HepG2 (cell line): ENCODE data around the gene ADAMTS17. TPM values are rescaled to one million over a fixed set of nuclear protein-coding genes. Genes with fewer than 3 reads are reported as not detected.

Experiments
- ATAC-seq: fragments of 200-7000 bp; cut with Tn5 transposase; 3 replicates; pipeline ENCODE4 v1.9.1; 2020; ENCODE audit warnings: mild to moderate bottlenecking, moderate library complexity
- BruUV-seq: library from RNA; stranded (reverse); fragments of 400-500 nt; replicated peaks from 2 replicates; lab custom pipeline; 2021; lab: Mats Ljungman, UMichigan
- CTCF ChIA-PET: fragments of 300-600 bp; formaldehyde crosslinking; extraction: SDS; loops from one replicate; lab custom pipeline; 2021; ENCODE audit warnings: low total read pairs, inconsistent platforms, low intra/inter-chr PET ratio; lab: Yijun Ruan, JAX
- POLR2A ChIA-PET: fragments of 350-600 bp; sonication (Branson Sonifier 250); formaldehyde crosslinking; loops from one replicate; lab custom pipeline; 2020; ENCODE audit warnings: antibody characterized with exemption, inconsistent platforms; lab: Yijun Ruan, JAX
- DNase-seq: peaks from one replicate; pipeline ENCODE4 v3.0.0-alpha.2; 2015; ENCODE audit warnings: low spot score
- FAIRE-seq: peaks from 3 replicates; lab custom pipeline; 2011; peaks lifted over from hg19 to GRCh38; lab: Jason Lieb, UNC
- H2AFZ ChIP-seq: one replicate; pipeline ENCODE4 v1.6.1; 2011; ENCODE audit warnings: low read length, inconsistent platforms
- H3K27ac ChIP-seq: fragments of 300-600 bp; 3 replicates; pipeline ENCODE4 v1.8.0; 2011; ENCODE audit warnings: mixed run types, mild to moderate bottlenecking, mixed read lengths, low read length, inconsistent platforms; ENCODE audit not compliant: insufficient read depth; ENCODE audit errors: extremely low read length
- H3K27me3 ChIP-seq, 2 experiments: fragments of 200-600 bp in 1 of 2; 2 replicates in 1 of 2; 3 replicates in 1 of 2; pipeline versions ENCODE4 v1.6.0 to v1.8.0; 2011; ENCODE audit warnings: low read length in 2 of 2, mild to moderate bottlenecking in 2 of 2, moderate library complexity in 2 of 2, inconsistent platforms in 1 of 2; ENCODE audit not compliant: insufficient read depth in 2 of 2, control insufficient read depth in 1 of 2
- H3K36me3 ChIP-seq, 2 experiments: fragments of 200-600 bp in 1 of 2; replicated peaks in 1 of 2; 2 replicates in 1 of 2; 3 replicates in 1 of 2; pipeline versions ENCODE4 v1.5.1 to v1.8.0; 2011; ENCODE audit warnings: low read length in 2 of 2, inconsistent platforms in 1 of 2; ENCODE audit not compliant: insufficient read depth in 2 of 2, control insufficient read depth in 1 of 2
- H3K4me1 ChIP-seq: 2 replicates; pipeline ENCODE4 v1.5.1; 2012; ENCODE audit warnings: low read length, inconsistent platforms; ENCODE audit not compliant: insufficient read depth
- H3K4me2 ChIP-seq: 2 replicates; pipeline ENCODE4 v1.6.0; 2011; ENCODE audit warnings: low read depth, low read length, inconsistent platforms
- H3K4me3 ChIP-seq, 3 experiments: fragments of 200-600 bp in 1 of 3; sonication (generic), shearing (Covaris generic) in 1 of 3; replicated peaks in 1 of 3; 2 replicates each; pipeline ENCODE4 v1.5.1; 2011 to 2016; ENCODE audit warnings: low read length in 3 of 3, inconsistent platforms in 2 of 3, low read depth in 2 of 3, mild to moderate bottlenecking in 2 of 3, control low read depth in 1 of 3, mixed read lengths in 1 of 3; ENCODE audit not compliant: insufficient read depth in 1 of 3
- H3K79me2 ChIP-seq: one replicate; pipeline ENCODE4 v1.6.1; 2011; ENCODE audit warnings: low read length, inconsistent platforms; ENCODE audit not compliant: insufficient read depth
- H3K9ac ChIP-seq: 2 replicates; pipeline ENCODE4 v1.6.0; 2011; ENCODE audit warnings: mild to moderate bottlenecking, low read depth, low read length, inconsistent platforms; ENCODE audit not compliant: insufficient read depth
- H3K9me3 ChIP-seq: 2 replicates; pipeline ENCODE4 v1.5.1; 2012; ENCODE audit warnings: mild to moderate bottlenecking, low read length
- H4K20me1 ChIP-seq: 2 replicates; pipeline ENCODE4 v1.6.0; 2011; ENCODE audit warnings: inconsistent platforms, mild to moderate bottlenecking, low read length, moderate library complexity; ENCODE audit not compliant: insufficient read depth
- ARHGAP35 ChIP-seq: sonication (generic); formaldehyde crosslinking; IDR thresholded peaks from 2 replicates; pipeline ENCODE4 v1.9.0; 2022; ENCODE audit warnings: mild to moderate bottlenecking, inconsistent platforms, moderate library complexity, missing genetic modification reagents, borderline replicate concordance
- IKZF4 ChIP-seq: sonication (generic); formaldehyde crosslinking; IDR thresholded peaks from 2 replicates; pipeline ENCODE4 v1.5.1; 2020; ENCODE audit warnings: borderline replicate concordance, mild to moderate bottlenecking, low read depth, missing genetic modification reagents; ENCODE audit errors: not compliant biosample characterization
- ISX ChIP-seq: sonication (generic); formaldehyde crosslinking; conservative IDR thresholded peaks from 2 replicates; pipeline ENCODE4 v1.5.0; 2020; ENCODE audit warnings: missing genetic modification reagents
- KDM4B ChIP-seq: sonication (generic); formaldehyde crosslinking; IDR thresholded peaks from 2 replicates; pipeline ENCODE4 v1.4.0; 2020; ENCODE audit warnings: missing genetic modification reagents
- KDM5B ChIP-seq: sonication (generic); formaldehyde crosslinking; IDR thresholded peaks from 2 replicates; pipeline ENCODE4 v1.4.0; 2020; ENCODE audit warnings: missing genetic modification reagents, mild to moderate bottlenecking, borderline replicate concordance
- MTF1 ChIP-seq: sonication (generic); formaldehyde crosslinking; IDR thresholded peaks from 2 replicates; pipeline ENCODE4 v1.5.0; 2020; ENCODE audit warnings: missing genetic modification reagents
- NR2C2 ChIP-seq: sonication (generic); formaldehyde crosslinking; IDR thresholded peaks from 2 replicates; pipeline ENCODE4 v1.4.0; 2020; ENCODE audit warnings: missing genetic modification reagents, mild to moderate bottlenecking, moderate library complexity, borderline replicate concordance
- PITX1 ChIP-seq: sonication (generic); formaldehyde crosslinking; IDR thresholded peaks from 2 replicates; pipeline ENCODE4 v1.5.1; 2020; ENCODE audit warnings: mild to moderate bottlenecking, missing genetic modification reagents
- SMAD9 ChIP-seq: sonication (generic); formaldehyde crosslinking; IDR thresholded peaks from 2 replicates; pipeline ENCODE4 v1.5.1; 2020; ENCODE audit warnings: mild to moderate bottlenecking, missing genetic modification reagents
- WIZ ChIP-seq: sonication (generic); formaldehyde crosslinking; IDR thresholded peaks from 2 replicates; pipeline ENCODE4 v1.5.1; 2020; ENCODE audit warnings: mild to moderate bottlenecking, missing genetic modification reagents
- ZBTB1 ChIP-seq: sonication (generic); formaldehyde crosslinking; IDR thresholded peaks from 2 replicates; pipeline ENCODE4 v1.4.0; 2020; ENCODE audit warnings: missing genetic modification reagents, borderline replicate concordance
- WGBS: methylation state at CpG from one replicate; pipeline ENCODE4 v1.1.6; 2017; ENCODE audit warnings: low lambda C conversion rate; 5-methylcytosine and 5-hydroxymethylcytosine counted together
- in situ Hi-C: cut with HindIII; loops from 2 replicates; pipeline ENCODE4 v1.10.0; 2017; ENCODE audit warnings: low pct_unique_long_range_greater_than_20kb; ENCODE audit not compliant: extremely low pct_ligation_motif_present
- intact Hi-C: fragments of 100-400 bp; cut with micrococcal nuclease; formaldehyde crosslinking; loops from one replicate; pipeline ENCODE4 v1.10.0; 2022; ENCODE audit not compliant: unreplicated experiment
- polyA plus RNA-seq, 8 experiments: library from polyadenylated mRNA; depleted of rRNA in 3 of 8; stranded (reverse) in 7 of 8; unstranded in 1 of 8; fragments of >200 nt; fragmentation: Illumina TruSeq in 4 of 8; extraction: Trizol in 4 of 8; gene quantifications; 2 replicates each; pipeline versions ENCODE4 v1.2.1 to v1.2.3, GENCODE V29; 2011 to 2016; ENCODE audit warnings: low read depth in 4 of 8, missing spikeins in 1 of 8, mixed read lengths in 1 of 8; ENCODE audit not compliant: insufficient read depth in 1 of 8
- total RNA-seq, 5 experiments: library from RNA; depleted of rRNA; stranded (reverse); fragments of >200 nt; fragmentation: Illumina TruSeq; extraction: Trizol; gene quantifications; 2 replicates each; pipeline ENCODE4 v1.2.3, GENCODE V29; 2016; ENCODE audit warnings: low read depth in 1 of 5
- TF ChIP-seq, protein P1 (sequence below): sonication (generic); formaldehyde crosslinking; IDR thresholded peaks from 2 replicates; pipeline ENCODE4 v1.9.0; 2021; ENCODE audit warnings: missing genetic modification reagents, borderline replicate concordance
- TF ChIP-seq, protein P2 (sequence below): sonication (generic); formaldehyde crosslinking; IDR thresholded peaks from 2 replicates; pipeline ENCODE4 v1.4.0; 2020; ENCODE audit warnings: mild to moderate bottlenecking, missing genetic modification reagents

The ADAMTS17 gene
- total and polyA plus RNA-seq, 2 of the 13 experiments (the other 11 are each of a cell fraction or from before 2014, with no cell fraction given) = 0.02 to 0.04 TPM

DNA sequence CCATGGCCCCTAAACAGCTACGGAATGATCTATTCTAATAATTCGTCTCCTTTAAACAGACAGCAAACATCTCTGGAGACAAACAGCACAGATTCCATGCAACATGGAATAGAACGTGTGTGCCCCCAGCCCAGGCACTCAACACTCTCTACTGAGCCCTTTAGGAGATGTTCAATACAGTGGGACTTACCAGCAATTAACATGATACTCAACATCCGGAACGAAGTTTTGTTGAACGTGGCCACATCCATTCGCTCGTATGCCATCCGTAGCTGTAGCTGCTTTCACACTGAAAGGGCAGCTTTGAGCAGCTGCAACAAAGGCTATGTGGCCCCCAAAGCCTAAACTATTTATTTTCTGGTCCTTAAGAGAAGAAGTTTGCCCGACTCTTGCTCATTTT, 3.5 kb downstream of the ADAMTS17 start:
- H3K4me3 ChIP-seq = no peak overlapping the region
- DNase-seq = no peak
- TF ChIP-seq ARHGAP35 (CRISPR knock-in tag) = no peak
- TF ChIP-seq, protein P1, sequence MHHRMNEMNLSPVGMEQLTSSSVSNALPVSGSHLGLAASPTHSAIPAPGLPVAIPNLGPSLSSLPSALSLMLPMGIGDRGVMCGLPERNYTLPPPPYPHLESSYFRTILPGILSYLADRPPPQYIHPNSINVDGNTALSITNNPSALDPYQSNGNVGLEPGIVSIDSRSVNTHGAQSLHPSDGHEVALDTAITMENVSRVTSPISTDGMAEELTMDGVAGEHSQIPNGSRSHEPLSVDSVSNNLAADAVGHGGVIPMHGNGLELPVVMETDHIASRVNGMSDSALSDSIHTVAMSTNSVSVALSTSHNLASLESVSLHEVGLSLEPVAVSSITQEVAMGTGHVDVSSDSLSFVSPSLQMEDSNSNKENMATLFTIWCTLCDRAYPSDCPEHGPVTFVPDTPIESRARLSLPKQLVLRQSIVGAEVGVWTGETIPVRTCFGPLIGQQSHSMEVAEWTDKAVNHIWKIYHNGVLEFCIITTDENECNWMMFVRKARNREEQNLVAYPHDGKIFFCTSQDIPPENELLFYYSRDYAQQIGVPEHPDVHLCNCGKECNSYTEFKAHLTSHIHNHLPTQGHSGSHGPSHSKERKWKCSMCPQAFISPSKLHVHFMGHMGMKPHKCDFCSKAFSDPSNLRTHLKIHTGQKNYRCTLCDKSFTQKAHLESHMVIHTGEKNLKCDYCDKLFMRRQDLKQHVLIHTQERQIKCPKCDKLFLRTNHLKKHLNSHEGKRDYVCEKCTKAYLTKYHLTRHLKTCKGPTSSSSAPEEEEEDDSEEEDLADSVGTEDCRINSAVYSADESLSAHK (CRISPR knock-in tag) = no peak
- TF ChIP-seq ZBTB1 = no peak
- no peak for TF ChIP-seq PITX1 (CRISPR knock-in tag)
- TF ChIP-seq WIZ (CRISPR knock-in tag) = no peak
- TF ChIP-seq IKZF4 (CRISPR knock-in tag) = no peak
- TF ChIP-seq, protein P2, sequence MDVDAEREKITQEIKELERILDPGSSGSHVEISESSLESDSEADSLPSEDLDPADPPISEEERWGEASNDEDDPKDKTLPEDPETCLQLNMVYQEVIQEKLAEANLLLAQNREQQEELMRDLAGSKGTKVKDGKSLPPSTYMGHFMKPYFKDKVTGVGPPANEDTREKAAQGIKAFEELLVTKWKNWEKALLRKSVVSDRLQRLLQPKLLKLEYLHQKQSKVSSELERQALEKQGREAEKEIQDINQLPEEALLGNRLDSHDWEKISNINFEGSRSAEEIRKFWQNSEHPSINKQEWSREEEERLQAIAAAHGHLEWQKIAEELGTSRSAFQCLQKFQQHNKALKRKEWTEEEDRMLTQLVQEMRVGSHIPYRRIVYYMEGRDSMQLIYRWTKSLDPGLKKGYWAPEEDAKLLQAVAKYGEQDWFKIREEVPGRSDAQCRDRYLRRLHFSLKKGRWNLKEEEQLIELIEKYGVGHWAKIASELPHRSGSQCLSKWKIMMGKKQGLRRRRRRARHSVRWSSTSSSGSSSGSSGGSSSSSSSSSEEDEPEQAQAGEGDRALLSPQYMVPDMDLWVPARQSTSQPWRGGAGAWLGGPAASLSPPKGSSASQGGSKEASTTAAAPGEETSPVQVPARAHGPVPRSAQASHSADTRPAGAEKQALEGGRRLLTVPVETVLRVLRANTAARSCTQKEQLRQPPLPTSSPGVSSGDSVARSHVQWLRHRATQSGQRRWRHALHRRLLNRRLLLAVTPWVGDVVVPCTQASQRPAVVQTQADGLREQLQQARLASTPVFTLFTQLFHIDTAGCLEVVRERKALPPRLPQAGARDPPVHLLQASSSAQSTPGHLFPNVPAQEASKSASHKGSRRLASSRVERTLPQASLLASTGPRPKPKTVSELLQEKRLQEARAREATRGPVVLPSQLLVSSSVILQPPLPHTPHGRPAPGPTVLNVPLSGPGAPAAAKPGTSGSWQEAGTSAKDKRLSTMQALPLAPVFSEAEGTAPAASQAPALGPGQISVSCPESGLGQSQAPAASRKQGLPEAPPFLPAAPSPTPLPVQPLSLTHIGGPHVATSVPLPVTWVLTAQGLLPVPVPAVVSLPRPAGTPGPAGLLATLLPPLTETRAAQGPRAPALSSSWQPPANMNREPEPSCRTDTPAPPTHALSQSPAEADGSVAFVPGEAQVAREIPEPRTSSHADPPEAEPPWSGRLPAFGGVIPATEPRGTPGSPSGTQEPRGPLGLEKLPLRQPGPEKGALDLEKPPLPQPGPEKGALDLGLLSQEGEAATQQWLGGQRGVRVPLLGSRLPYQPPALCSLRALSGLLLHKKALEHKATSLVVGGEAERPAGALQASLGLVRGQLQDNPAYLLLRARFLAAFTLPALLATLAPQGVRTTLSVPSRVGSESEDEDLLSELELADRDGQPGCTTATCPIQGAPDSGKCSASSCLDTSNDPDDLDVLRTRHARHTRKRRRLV (CRISPR knock-in tag) = no peak
- no peak for TF ChIP-seq KDM4B
- TF ChIP-seq MTF1 = no peak
- TF ChIP-seq NR2C2 = no peak
- TF ChIP-seq ISX = no peak
- TF ChIP-seq SMAD9 (CRISPR knock-in tag) = no peak
- TF ChIP-seq KDM5B (CRISPR knock-in tag) = no peak
- no peaks in the 10 kb centered on the region for H3K36me3 ChIP-seq
- in situ Hi-C loops = loop anchor here (10.0 to 25.0 kb wide), 3 partner anchors 47 to 1076 kb away; partner anchors contain the start of gene LRRC28
- H3K79me2 ChIP-seq = no peaks in the 10 kb centered on the region
- no TSS peak for BruUV-seq
- H4K20me1 ChIP-seq = no peaks in the 10 kb centered on the region
- WGBS = 74% methylated on average over 6 of the region's 10 CpGs
- H3K9ac ChIP-seq = no peak overlapping the region
- POLR2A ChIA-PET = no interaction called here
- H3K27me3 ChIP-seq = peaks cover 2 to 24% of the 10 kb centered on the region in 2 experiments
- intact Hi-C loops = no loop called here
- no peak for ATAC-seq
- H3K27ac ChIP-seq = no peak overlapping the region
- H3K4me2 ChIP-seq = no peak overlapping the region
- no peaks in the 10 kb centered on the region for H3K9me3 ChIP-seq
- peaks cover 14% of the 10 kb centered on the region for H3K4me1 ChIP-seq
- no peak for FAIRE-seq
- CTCF ChIA-PET = no interaction called here
- no peak overlapping the region for H2AFZ ChIP-seq
